ENCODE data around the gene KIF11. TPM values are rescaled to one million over a fixed set of nuclear protein-coding genes. Genes with fewer than 3 reads are reported as not detected.
A peak's percentile ranks its signal among the peaks of the same experiment; 100 is the strongest.

Gene KIF11
- polyA plus RNA-seq, 1 donor from 2014 or later, result 0.47 TPM

DNA sequence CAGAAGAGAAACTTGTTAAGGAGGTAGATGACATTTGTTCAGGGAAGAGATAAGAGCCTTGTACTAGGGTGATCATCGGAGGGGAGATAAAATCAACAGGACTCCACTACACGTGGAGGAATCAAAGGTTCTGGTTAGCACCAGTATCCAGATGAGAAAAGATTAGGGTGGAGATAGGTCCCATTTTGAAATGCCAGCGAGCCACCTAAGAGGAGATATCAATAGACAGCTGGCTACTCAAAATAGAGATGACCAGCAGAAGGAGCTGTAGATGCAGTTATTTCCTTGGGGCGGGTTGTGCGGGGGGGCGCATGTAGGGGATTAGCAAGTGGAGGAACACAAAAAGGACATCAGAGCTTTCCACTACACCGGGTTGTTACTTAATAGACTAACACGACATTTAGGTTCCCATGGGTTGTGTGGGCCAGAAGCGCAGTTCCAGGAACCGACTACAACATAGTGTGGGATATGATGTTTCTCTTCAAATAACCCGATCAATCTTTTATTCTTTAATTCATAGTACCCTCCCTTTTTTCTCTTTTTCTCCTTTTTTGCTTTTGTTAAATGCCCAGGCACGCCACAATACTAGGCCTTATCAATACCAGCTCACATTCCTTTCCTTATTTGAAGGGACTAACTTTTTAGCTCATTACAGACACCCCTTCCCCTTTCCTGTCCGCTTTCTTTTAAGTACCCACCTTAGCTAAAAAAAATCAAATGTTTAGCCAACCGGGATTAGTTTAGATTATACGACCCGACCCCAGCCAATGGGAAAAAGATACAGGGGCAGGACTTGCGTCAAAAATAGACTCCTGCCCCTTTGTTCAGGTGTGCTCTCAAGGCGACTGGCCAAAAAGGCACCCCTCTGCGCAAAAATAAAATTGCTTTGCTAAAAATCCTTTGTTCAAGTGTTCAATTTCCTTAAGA is 2.0 kb upstream of the KIF11 start:
- Histone ChIP-seq H2AFZ (ENCODE audit: low read depth, low read length) (peak overlapping the region; percentile 4), H3K9me2 (ENCODE audit: insufficient read depth, low read length) (no peaks in the 10 kb centered on the region), H3F3A (ENCODE audit: insufficient read depth, low read length, poor library complexity, severe bottlenecking) (no peaks in the 10 kb centered on the region), H4K20me1 (ENCODE audit: insufficient read depth) (no peaks in the 10 kb centered on the region), H3K27ac (ENCODE audit: low read length) (no peak overlapping the region), H3K27me3 (ENCODE audit: insufficient read depth, low read depth, low read length) (no peaks in the 10 kb centered on the region), H3K79me2 (replicated peaks; ENCODE audit: insufficient read depth, low read length) (peaks cover 28% of the 10 kb centered on the region), H3K4me3 (ENCODE audit: low read length) (peak overlapping the region; percentile 57), H3K9ac (ENCODE audit: low read length) (peak overlapping the region; percentile 9), H3K36me3 (ENCODE audit: insufficient read depth, low read length) (no peaks in the 10 kb centered on the region), H3K9me3 (ENCODE audit: low read length) (no peaks in the 10 kb centered on the region), H3K4me2 (ENCODE audit: low read length) (no peak overlapping the region)
- TF ChIP-seq MXI1 (conservative IDR thresholded peaks at IDR 0.05; ENCODE audit: poor library complexity, severe bottlenecking) (no peak), TAF1 (IDR thresholded peaks at IDR 0.05; ENCODE audit: low read depth) (no peak), SMC3 (conservative IDR thresholded peaks at IDR 0.05; ENCODE audit: poor library complexity) (no peak), EP300 (conservative IDR thresholded peaks at IDR 0.05; ENCODE audit: poor library complexity, severe bottlenecking) (no peak), EZH2 (IDR thresholded peaks at IDR 0.05; ENCODE audit: borderline replicate concordance, insufficient read depth, low read length, poor library complexity, severe bottlenecking) (no peak)
- TF ChIP-seq, protein P1, sequence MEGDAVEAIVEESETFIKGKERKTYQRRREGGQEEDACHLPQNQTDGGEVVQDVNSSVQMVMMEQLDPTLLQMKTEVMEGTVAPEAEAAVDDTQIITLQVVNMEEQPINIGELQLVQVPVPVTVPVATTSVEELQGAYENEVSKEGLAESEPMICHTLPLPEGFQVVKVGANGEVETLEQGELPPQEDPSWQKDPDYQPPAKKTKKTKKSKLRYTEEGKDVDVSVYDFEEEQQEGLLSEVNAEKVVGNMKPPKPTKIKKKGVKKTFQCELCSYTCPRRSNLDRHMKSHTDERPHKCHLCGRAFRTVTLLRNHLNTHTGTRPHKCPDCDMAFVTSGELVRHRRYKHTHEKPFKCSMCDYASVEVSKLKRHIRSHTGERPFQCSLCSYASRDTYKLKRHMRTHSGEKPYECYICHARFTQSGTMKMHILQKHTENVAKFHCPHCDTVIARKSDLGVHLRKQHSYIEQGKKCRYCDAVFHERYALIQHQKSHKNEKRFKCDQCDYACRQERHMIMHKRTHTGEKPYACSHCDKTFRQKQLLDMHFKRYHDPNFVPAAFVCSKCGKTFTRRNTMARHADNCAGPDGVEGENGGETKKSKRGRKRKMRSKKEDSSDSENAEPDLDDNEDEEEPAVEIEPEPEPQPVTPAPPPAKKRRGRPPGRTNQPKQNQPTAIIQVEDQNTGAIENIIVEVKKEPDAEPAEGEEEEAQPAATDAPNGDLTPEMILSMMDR (IDR thresholded peaks at IDR 0.05; ENCODE audit: poor library complexity, severe bottlenecking), result no peak
- TF ChIP-seq, protein P2, sequence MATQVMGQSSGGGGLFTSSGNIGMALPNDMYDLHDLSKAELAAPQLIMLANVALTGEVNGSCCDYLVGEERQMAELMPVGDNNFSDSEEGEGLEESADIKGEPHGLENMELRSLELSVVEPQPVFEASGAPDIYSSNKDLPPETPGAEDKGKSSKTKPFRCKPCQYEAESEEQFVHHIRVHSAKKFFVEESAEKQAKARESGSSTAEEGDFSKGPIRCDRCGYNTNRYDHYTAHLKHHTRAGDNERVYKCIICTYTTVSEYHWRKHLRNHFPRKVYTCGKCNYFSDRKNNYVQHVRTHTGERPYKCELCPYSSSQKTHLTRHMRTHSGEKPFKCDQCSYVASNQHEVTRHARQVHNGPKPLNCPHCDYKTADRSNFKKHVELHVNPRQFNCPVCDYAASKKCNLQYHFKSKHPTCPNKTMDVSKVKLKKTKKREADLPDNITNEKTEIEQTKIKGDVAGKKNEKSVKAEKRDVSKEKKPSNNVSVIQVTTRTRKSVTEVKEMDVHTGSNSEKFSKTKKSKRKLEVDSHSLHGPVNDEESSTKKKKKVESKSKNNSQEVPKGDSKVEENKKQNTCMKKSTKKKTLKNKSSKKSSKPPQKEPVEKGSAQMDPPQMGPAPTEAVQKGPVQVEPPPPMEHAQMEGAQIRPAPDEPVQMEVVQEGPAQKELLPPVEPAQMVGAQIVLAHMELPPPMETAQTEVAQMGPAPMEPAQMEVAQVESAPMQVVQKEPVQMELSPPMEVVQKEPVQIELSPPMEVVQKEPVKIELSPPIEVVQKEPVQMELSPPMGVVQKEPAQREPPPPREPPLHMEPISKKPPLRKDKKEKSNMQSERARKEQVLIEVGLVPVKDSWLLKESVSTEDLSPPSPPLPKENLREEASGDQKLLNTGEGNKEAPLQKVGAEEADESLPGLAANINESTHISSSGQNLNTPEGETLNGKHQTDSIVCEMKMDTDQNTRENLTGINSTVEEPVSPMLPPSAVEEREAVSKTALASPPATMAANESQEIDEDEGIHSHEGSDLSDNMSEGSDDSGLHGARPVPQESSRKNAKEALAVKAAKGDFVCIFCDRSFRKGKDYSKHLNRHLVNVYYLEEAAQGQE (IDR thresholded peaks at IDR 0.05; ENCODE audit: borderline replicate concordance), result no peak

DNA sequence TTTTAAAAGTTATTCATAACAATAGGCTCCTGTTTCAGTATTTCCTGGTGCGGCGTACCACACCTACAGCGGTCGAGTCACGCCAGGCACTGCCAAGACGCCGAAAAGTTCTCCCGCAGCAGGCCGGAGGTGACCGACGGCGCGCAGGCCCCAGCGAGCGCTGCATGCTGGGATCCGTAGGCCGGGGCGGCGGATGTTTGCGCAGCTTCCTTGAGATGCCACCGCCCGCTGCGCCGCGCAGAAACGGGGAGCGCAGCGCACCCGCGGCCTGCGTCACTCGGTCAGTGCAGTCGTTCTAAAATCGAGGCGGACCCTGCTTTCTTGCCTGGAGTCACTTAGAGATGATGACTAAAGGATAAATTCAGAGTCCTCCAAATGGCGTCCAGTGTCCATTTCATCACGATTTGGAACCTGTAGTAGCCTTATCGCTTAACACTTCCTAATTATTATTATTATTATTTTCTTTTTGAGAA is 1.3 kb upstream of the KIF11 start:
- Histone ChIP-seq H3K9me2 (ENCODE audit: insufficient read depth, low read length) (no peaks in the 10 kb centered on the region), H3K79me2 (replicated peaks; ENCODE audit: insufficient read depth, low read length) (peaks cover 35% of the 10 kb centered on the region), H3F3A (ENCODE audit: insufficient read depth, low read length, poor library complexity, severe bottlenecking) (no peaks in the 10 kb centered on the region), H2AFZ (ENCODE audit: low read depth, low read length) (peak overlapping the region; percentile 4), H3K27ac (ENCODE audit: low read length) (no peak overlapping the region), H3K9ac (ENCODE audit: low read length) (peak overlapping the region; percentile 9), H3K36me3 (ENCODE audit: insufficient read depth, low read length) (no peaks in the 10 kb centered on the region), H3K9me3 (ENCODE audit: low read length) (no peaks in the 10 kb centered on the region), H4K20me1 (ENCODE audit: insufficient read depth) (no peaks in the 10 kb centered on the region), H3K4me2 (ENCODE audit: low read length) (no peak overlapping the region), H3K27me3 (ENCODE audit: insufficient read depth, low read depth, low read length) (no peaks in the 10 kb centered on the region), H3K4me3 (ENCODE audit: low read length) (peak overlapping the region; percentile 57)
- TF ChIP-seq POLR2AphosphoS5 (IDR thresholded peaks at IDR 0.05), result no peak
- TF ChIP-seq TAF1 (IDR thresholded peaks at IDR 0.05; ENCODE audit: low read depth), result no peak
- no peak for TF ChIP-seq EZH2 (IDR thresholded peaks at IDR 0.05; ENCODE audit: borderline replicate concordance, insufficient read depth, low read length, poor library complexity, severe bottlenecking)
- no peak for TF ChIP-seq RAD21 (conservative IDR thresholded peaks at IDR 0.05)

Measured in neural cell (in vitro differentiated cells).